HepG2 (cell line): Measurements from ENCODE around the gene MIA2. TPM values are rescaled to one million over a fixed set of nuclear protein-coding genes. Genes with fewer than 3 reads are reported as not detected.

Source experiments
- ATF7-NPFF ChIP-seq: sonication (generic); formaldehyde crosslinking; IDR thresholded peaks from 2 replicates; pipeline ENCODE4 v1.8.1; 2023; ENCODE audit warnings: mild to moderate bottlenecking, low read depth, missing genetic modification reagents, moderate library complexity
- CBX5 ChIP-seq: sonication (generic); formaldehyde crosslinking; IDR thresholded peaks from 2 replicates; pipeline ENCODE4 v1.4.0; 2020; ENCODE audit warnings: missing genetic modification reagents, borderline replicate concordance
- CCAR2 ChIP-seq: fragments of 200-400 bp; formaldehyde crosslinking; optimal IDR thresholded peaks from 2 replicates; pipeline ENCODE3; 2018; ENCODE audit warnings: low read depth, mild to moderate bottlenecking, low read length, moderate library complexity
- HOXA9 ChIP-seq: sonication (generic); formaldehyde crosslinking; IDR thresholded peaks from 2 replicates; pipeline ENCODE4 v1.8.1; 2022; ENCODE audit warnings: missing genetic modification reagents, mild to moderate bottlenecking, moderate library complexity, borderline replicate concordance
- KMT2A ChIP-seq: sonication (generic); formaldehyde crosslinking; IDR thresholded peaks from 2 replicates; pipeline ENCODE4 v1.4.0; 2020; ENCODE audit warnings: missing genetic modification reagents
- NCOA5 ChIP-seq: sonication (generic); formaldehyde crosslinking; IDR thresholded peaks from 2 replicates; pipeline ENCODE4 v1.4.0; 2020; ENCODE audit warnings: missing genetic modification reagents
- NFATC3 ChIP-seq: sonication (generic); formaldehyde crosslinking; IDR thresholded peaks from 2 replicates; pipeline ENCODE4 v1.5.1; 2020; ENCODE audit warnings: mild to moderate bottlenecking, missing genetic modification reagents
- NR2F1 ChIP-seq, 2 experiments: fragments of 450-650 bp in 1 of 2; formaldehyde crosslinking in 1 of 2; IDR thresholded peaks; 2 replicates each; pipeline versions ENCODE4 v1.5.0 to v1.6.1; 2016 to 2020; ENCODE audit warnings: mild to moderate bottlenecking in 1 of 2, missing compliant biosample characterization in 1 of 2, missing genetic modification reagents in 1 of 2, moderate library complexity in 1 of 2
- SAFB2 ChIP-seq: sonication (generic); formaldehyde crosslinking; IDR thresholded peaks from 2 replicates; pipeline ENCODE4 v1.5.1; 2020; ENCODE audit warnings: missing genetic modification reagents, low read depth, mild to moderate bottlenecking, borderline replicate concordance
- SMAD3 ChIP-seq: sonication (generic); formaldehyde crosslinking; IDR thresholded peaks from 2 replicates; pipeline ENCODE4 v1.4.0; 2020; ENCODE audit warnings: missing genetic modification reagents
- TEAD2 ChIP-seq: sonication (generic); formaldehyde crosslinking; IDR thresholded peaks from 2 replicates; pipeline ENCODE4 v1.9.0; 2021; ENCODE audit warnings: missing genetic modification reagents
- ZBTB21 ChIP-seq: sonication (generic); formaldehyde crosslinking; IDR thresholded peaks from 2 replicates; pipeline ENCODE4 v1.4.0; 2020; ENCODE audit warnings: missing genetic modification reagents
- ZFAT ChIP-seq: sonication (generic); formaldehyde crosslinking; conservative IDR thresholded peaks from 2 replicates; pipeline ENCODE4 v1.8.1; 2023; ENCODE audit warnings: missing genetic modification reagents, inconsistent platforms
- ZNF101 ChIP-seq: sonication (generic); formaldehyde crosslinking; IDR thresholded peaks from 2 replicates; pipeline ENCODE4 v1.4.0; 2020; ENCODE audit warnings: mild to moderate bottlenecking, low read depth, missing genetic modification reagents, borderline replicate concordance
- ZNF333 ChIP-seq: sonication (generic); formaldehyde crosslinking; IDR thresholded peaks from 2 replicates; pipeline ENCODE4 v1.4.0; 2020; ENCODE audit warnings: mild to moderate bottlenecking, missing genetic modification reagents, borderline replicate concordance
- ZNF430 ChIP-seq: sonication (generic); formaldehyde crosslinking; IDR thresholded peaks from 2 replicates; pipeline ENCODE4 v1.9.0; 2021; ENCODE audit warnings: mild to moderate bottlenecking, missing genetic modification reagents
- ZNF563 ChIP-seq: sonication (generic); formaldehyde crosslinking; IDR thresholded peaks from 2 replicates; pipeline ENCODE4 v1.8.0; 2022; ENCODE audit warnings: mild to moderate bottlenecking, moderate library complexity, missing genetic modification reagents
- ZNF577 ChIP-seq: sonication (generic); formaldehyde crosslinking; IDR thresholded peaks from 2 replicates; pipeline ENCODE4 v1.4.0; 2020; ENCODE audit warnings: mild to moderate bottlenecking, low read depth, missing genetic modification reagents, borderline replicate concordance
- polyA plus RNA-seq, 8 experiments: library from polyadenylated mRNA; depleted of rRNA in 3 of 8; stranded (reverse) in 7 of 8; unstranded in 1 of 8; fragments of >200 nt; fragmentation: Illumina TruSeq in 4 of 8; extraction: Trizol in 4 of 8; gene quantifications; 2 replicates each; pipeline versions ENCODE4 v1.2.1 to v1.2.3, GENCODE V29; 2011 to 2016; ENCODE audit warnings: low read depth in 4 of 8, missing spikeins in 1 of 8, mixed read lengths in 1 of 8; ENCODE audit not compliant: insufficient read depth in 1 of 8
- total RNA-seq, 5 experiments: library from RNA; depleted of rRNA; stranded (reverse); fragments of >200 nt; fragmentation: Illumina TruSeq; extraction: Trizol; gene quantifications; 2 replicates each; pipeline ENCODE4 v1.2.3, GENCODE V29; 2016; ENCODE audit warnings: low read depth in 1 of 5
- TF ChIP-seq, protein P1 (sequence below): IDR thresholded peaks from 2 replicates; pipeline ENCODE4 v1.6.1; 2016; ENCODE audit warnings: mild to moderate bottlenecking, missing biosample characterization, missing genetic modification reagents
- TF ChIP-seq, protein P2 (sequence below): sonication (generic); formaldehyde crosslinking; IDR thresholded peaks from 2 replicates; pipeline ENCODE4 v1.5.0; 2020; ENCODE audit warnings: missing genetic modification reagents
- TF ChIP-seq, protein P3 (sequence below): sonication (generic); formaldehyde crosslinking; IDR thresholded peaks from 2 replicates; pipeline ENCODE4 v1.5.1; 2020; ENCODE audit warnings: missing genetic modification reagents, mild to moderate bottlenecking, borderline replicate concordance
- TF ChIP-seq, protein P4 (sequence below): sonication (generic); formaldehyde crosslinking; IDR thresholded peaks from 2 replicates; pipeline ENCODE4 v1.5.0; 2020; ENCODE audit warnings: mild to moderate bottlenecking, missing genetic modification reagents
- TF ChIP-seq, protein P5 (sequence below): sonication (generic); formaldehyde crosslinking; IDR thresholded peaks from 2 replicates; pipeline ENCODE4 v1.5.0; 2020; ENCODE audit warnings: mild to moderate bottlenecking, missing genetic modification reagents
- TF ChIP-seq, protein P6 (sequence below), 2 experiments: fragments of 450-650 bp in 1 of 2; sonication (generic) in 1 of 2; formaldehyde crosslinking; IDR thresholded peaks; 2 replicates each; pipeline versions ENCODE4 v1.5.0 to v1.8.0; 2020 to 2022; ENCODE audit warnings: mild to moderate bottlenecking in 1 of 2, missing genetic modification reagents in 1 of 2

The MIA2 gene
- total and polyA plus RNA-seq, 2 of the 13 experiments (the other 11 are each of a cell fraction or from before 2014, with no cell fraction given) = 134 to 158 TPM

DNA sequence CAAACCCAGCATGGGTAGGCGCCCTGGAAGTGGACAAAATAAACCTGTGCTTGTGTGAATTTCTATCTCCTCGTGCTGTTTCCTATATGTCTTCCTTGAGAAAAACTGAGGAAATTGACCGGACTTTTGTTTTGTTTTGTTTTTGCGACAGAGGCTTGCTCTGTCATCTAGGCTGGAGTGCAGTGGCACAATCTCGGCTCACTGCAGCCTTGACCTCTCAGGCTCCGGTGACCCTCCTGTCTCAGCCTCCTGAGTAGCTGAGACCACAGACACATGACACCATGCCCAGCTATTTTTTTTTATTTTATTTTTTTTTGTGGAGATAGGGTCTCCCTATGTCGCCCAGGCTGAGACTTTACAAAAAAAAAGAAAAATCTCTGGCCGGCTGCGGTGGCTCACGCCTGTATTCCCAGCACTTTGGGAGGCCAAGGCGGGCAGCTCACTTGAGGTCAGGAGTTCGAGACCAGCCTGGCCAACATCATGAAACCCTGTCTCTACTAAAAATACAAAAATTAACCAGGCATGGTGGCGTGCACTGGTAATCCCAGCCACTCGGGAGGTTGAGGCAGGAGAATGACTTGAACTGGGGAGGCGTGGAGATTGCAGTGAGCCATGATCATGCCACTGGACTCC, 22.5 kb upstream of the MIA2 start (continued):
- no peak for TF ChIP-seq CCAR2
- TF ChIP-seq HOXA9 (CRISPR knock-in tag) = no peak
- TF ChIP-seq, protein P1, sequence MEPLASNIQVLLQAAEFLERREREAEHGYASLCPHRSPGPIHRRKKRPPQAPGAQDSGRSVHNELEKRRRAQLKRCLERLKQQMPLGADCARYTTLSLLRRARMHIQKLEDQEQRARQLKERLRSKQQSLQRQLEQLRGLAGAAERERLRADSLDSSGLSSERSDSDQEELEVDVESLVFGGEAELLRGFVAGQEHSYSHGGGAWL = no peak
- TF ChIP-seq ZFAT = no peak
- TF ChIP-seq, protein P2, sequence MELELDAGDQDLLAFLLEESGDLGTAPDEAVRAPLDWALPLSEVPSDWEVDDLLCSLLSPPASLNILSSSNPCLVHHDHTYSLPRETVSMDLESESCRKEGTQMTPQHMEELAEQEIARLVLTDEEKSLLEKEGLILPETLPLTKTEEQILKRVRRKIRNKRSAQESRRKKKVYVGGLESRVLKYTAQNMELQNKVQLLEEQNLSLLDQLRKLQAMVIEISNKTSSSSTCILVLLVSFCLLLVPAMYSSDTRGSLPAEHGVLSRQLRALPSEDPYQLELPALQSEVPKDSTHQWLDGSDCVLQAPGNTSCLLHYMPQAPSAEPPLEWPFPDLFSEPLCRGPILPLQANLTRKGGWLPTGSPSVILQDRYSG (CRISPR knock-in tag) = no peak
- TF ChIP-seq, protein P3, sequence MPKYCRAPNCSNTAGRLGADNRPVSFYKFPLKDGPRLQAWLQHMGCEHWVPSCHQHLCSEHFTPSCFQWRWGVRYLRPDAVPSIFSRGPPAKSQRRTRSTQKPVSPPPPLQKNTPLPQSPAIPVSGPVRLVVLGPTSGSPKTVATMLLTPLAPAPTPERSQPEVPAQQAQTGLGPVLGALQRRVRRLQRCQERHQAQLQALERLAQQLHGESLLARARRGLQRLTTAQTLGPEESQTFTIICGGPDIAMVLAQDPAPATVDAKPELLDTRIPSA (CRISPR knock-in tag) = no peak
- no peak for TF ChIP-seq SMAD3 (CRISPR knock-in tag)
- TF ChIP-seq NCOA5 (CRISPR knock-in tag) = no peak
- TF ChIP-seq ATF7-NPFF (CRISPR knock-in tag) = no peak
- TF ChIP-seq ZNF430 = no peak
- TF ChIP-seq, protein P4, sequence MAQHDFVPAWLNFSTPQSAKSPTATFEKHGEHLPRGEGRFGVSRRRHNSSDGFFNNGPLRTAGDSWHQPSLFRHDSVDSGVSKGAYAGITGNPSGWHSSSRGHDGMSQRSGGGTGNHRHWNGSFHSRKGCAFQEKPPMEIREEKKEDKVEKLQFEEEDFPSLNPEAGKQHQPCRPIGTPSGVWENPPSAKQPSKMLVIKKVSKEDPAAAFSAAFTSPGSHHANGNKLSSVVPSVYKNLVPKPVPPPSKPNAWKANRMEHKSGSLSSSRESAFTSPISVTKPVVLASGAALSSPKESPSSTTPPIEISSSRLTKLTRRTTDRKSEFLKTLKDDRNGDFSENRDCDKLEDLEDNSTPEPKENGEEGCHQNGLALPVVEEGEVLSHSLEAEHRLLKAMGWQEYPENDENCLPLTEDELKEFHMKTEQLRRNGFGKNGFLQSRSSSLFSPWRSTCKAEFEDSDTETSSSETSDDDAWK (CRISPR knock-in tag) = no peak
- no peak for TF ChIP-seq ZNF563 (CRISPR knock-in tag)
- no peak for TF ChIP-seq ZNF333 (CRISPR knock-in tag)
- TF ChIP-seq KMT2A = no peak
- no peak for TF ChIP-seq ZNF101 (CRISPR knock-in tag)
- no peak for TF ChIP-seq SAFB2 (CRISPR knock-in tag)
- TF ChIP-seq NFATC3 (CRISPR knock-in tag) = no peak
- TF ChIP-seq, protein P5, sequence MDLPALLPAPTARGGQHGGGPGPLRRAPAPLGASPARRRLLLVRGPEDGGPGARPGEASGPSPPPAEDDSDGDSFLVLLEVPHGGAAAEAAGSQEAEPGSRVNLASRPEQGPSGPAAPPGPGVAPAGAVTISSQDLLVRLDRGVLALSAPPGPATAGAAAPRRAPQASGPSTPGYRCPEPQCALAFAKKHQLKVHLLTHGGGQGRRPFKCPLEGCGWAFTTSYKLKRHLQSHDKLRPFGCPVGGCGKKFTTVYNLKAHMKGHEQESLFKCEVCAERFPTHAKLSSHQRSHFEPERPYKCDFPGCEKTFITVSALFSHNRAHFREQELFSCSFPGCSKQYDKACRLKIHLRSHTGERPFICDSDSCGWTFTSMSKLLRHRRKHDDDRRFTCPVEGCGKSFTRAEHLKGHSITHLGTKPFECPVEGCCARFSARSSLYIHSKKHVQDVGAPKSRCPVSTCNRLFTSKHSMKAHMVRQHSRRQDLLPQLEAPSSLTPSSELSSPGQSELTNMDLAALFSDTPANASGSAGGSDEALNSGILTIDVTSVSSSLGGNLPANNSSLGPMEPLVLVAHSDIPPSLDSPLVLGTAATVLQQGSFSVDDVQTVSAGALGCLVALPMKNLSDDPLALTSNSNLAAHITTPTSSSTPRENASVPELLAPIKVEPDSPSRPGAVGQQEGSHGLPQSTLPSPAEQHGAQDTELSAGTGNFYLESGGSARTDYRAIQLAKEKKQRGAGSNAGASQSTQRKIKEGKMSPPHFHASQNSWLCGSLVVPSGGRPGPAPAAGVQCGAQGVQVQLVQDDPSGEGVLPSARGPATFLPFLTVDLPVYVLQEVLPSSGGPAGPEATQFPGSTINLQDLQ (CRISPR knock-in tag) = no peak
- TF ChIP-seq NR2F1 (CRISPR knock-in tag; IDR thresholded peaks at IDR 0.05) = peak; percentile 72 to 83
- TF ChIP-seq, protein P6, sequence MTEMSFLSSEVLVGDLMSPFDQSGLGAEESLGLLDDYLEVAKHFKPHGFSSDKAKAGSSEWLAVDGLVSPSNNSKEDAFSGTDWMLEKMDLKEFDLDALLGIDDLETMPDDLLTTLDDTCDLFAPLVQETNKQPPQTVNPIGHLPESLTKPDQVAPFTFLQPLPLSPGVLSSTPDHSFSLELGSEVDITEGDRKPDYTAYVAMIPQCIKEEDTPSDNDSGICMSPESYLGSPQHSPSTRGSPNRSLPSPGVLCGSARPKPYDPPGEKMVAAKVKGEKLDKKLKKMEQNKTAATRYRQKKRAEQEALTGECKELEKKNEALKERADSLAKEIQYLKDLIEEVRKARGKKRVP (CRISPR knock-in tag; IDR thresholded peaks at IDR 0.05) = no peak
- no peak for TF ChIP-seq CBX5
- TF ChIP-seq ZNF577 (CRISPR knock-in tag) = no peak
- TF ChIP-seq TEAD2 (CRISPR knock-in tag) = no peak
- TF ChIP-seq ZBTB21 (CRISPR knock-in tag) = no peak
